Astrocyte of the hippocampus (primary cell): ENCODE results near the gene SLC6A18.

Experiments
- DNase-seq: peaks from one replicate; pipeline ENCODE4 v3.0.0; 2011; ENCODE audit warnings: low read depth, low spot score

SLC6A18 gene, protein sequence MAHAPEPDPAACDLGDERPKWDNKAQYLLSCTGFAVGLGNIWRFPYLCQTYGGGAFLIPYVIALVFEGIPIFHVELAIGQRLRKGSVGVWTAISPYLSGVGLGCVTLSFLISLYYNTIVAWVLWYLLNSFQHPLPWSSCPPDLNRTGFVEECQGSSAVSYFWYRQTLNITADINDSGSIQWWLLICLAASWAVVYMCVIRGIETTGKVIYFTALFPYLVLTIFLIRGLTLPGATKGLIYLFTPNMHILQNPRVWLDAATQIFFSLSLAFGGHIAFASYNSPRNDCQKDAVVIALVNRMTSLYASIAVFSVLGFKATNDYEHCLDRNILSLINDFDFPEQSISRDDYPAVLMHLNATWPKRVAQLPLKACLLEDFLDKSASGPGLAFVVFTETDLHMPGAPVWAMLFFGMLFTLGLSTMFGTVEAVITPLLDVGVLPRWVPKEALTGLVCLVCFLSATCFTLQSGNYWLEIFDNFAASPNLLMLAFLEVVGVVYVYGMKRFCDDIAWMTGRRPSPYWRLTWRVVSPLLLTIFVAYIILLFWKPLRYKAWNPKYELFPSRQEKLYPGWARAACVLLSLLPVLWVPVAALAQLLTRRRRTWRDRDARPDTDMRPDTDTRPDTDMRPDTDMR

DNA sequence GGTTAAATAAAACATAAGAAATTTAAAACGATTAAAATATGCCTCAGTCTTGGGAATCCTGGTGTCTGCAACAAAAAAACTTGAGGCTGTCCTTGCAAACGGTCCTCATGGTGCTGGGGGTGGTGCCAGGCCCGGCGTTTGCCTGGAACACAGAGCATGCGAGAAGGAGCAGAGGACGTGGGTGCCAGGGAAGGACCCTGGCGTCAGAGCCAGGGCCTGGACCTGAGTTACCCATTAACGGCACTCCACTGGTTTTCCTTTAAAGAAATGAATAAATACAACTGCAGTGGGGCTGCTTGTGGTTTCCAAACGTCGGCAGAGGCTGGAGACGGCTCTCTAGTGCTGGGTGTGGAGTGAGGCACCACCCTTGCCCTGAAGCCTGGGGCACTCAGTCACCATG lies at the start of gene SLC6A18:
Gene SLC6A18 (plus strand): TSS at position 301 of the 400 bp plus-strand sequence. CDS start 97 bp downstream, at position 398.
- DNase-seq, result no peak

DNA sequence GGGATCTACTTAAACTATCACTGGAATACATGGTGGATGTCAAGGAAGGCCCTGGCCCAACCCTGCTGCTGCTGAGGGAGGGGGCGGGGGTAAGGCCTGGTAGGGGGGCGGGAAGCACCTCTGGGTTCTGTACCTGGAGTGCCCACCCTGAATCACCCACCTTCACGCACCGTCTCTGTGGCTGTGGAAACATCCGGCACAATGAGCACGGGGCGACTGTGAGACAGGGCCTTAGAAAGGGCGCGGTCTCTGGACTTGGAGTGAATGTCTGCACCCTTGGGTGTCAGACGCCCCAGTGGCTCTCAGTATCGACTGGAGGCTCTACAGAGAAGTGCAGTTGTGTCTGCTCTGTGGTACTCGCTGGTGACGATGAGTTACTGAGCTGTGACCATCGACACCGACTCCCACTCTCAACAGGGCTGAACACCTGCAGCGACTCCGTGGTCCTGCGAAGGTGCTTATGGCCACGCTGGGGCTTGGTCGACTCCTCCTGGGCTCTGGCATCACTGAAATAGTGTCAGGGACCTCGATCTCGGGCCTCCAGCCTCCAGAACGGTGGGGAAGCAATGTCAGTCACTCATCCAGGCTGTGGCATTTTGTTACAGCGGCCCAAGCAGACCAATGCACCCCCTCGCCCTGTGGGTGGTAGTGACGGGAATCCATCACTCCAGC lies 49.2 kb upstream of the SLC6A18 start:
- no peak for DNase-seq

GRCh38 chr5:1176473-1177391 lies 48.4 kb upstream of the SLC6A18 start:
- peak; percentile 23 for DNase-seq

GRCh38 chr5:1177826-1178528 lies 47.2 kb upstream of the SLC6A18 start:
- DNase-seq, result no peak

GRCh38 chr5:1178529-1179382 lies 46.4 kb upstream of the SLC6A18 start:
- DNase-seq, result no peak

DNA sequence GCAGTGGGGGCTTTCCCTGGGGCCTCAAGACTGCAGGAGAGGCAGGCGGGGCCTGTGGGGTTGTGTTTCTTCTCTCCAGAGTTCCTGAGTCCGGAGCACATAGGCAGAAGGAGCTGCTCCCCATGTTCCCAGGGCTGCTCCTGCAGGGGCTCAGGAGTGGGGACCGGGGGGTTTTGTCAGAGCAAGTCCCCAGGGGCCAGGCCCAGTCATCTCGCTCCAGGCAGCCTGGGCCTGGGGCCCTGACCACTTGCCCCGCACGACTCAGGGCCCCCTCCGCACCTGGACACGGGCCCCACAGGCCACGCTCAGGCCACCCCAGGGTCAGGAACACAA lies 45.8 kb upstream of the SLC6A18 start:
- no peak for DNase-seq

DNA sequence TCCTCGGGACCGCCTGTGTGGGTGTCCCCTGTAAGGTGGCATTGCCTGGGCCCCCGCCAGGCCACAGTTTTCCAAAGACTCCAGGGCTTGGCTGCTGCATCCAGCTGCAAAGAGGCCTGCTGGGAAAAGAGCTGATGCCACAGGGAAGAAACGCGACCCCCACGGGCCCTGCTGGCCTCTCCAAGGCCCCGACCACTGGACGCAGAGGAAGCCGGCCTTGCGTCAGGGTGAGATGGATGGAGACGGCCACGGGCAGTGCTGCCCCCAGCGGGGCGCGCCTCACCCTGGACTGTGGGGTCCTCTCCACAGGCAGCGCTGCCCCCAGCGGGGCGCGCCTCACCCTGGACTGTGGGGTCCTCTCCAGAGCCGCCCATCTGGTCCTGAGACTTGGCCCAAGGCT lies 45.1 kb upstream of the SLC6A18 start:
- DNase-seq, result no peak

DNA sequence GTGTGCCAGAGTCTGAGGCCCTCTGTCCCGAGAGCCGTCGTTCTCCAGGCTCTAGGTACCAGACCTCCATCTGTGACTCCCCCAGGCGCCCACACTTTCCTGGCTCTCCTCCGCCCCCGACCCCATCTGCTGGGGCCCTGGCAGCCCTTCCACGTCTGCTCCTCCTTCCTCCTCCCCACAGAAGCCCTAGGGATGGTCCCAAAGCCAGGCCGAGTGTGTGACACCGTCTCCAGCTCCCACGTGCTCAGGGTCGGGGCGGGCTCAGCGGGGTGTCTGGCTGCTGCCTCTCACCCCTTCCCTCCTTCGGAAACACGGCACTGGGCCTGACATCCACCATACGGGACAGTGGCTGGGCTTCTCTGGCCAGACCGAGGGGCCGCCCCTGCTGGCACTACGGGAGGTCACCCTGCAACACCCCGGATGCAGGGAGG lies 44.3 kb upstream of the SLC6A18 start:
- no peak for DNase-seq

GRCh38 chr5:1181451-1182359 lies 43.5 kb upstream of the SLC6A18 start:
- DNase-seq, result no peak

DNA sequence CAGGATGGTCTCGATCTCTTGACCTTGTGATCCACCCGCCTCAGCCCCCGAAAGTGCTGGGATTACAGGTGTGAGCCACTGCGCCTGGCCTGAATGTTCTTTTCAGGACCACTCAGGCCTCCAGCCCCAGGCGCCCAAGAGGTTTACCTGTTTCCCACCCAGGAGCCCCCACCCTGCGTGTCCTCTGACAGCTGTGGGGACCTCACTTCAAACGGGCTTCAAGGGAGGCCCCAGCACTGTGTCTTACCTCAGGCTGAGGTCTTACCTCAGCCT lies 42.9 kb upstream of the SLC6A18 start:
- DNase-seq, result no peak

- no peak for DNase-seq
Measured at GRCh38 chr5:1182633-1183423, 42.4 kb upstream of the SLC6A18 start.

DNA sequence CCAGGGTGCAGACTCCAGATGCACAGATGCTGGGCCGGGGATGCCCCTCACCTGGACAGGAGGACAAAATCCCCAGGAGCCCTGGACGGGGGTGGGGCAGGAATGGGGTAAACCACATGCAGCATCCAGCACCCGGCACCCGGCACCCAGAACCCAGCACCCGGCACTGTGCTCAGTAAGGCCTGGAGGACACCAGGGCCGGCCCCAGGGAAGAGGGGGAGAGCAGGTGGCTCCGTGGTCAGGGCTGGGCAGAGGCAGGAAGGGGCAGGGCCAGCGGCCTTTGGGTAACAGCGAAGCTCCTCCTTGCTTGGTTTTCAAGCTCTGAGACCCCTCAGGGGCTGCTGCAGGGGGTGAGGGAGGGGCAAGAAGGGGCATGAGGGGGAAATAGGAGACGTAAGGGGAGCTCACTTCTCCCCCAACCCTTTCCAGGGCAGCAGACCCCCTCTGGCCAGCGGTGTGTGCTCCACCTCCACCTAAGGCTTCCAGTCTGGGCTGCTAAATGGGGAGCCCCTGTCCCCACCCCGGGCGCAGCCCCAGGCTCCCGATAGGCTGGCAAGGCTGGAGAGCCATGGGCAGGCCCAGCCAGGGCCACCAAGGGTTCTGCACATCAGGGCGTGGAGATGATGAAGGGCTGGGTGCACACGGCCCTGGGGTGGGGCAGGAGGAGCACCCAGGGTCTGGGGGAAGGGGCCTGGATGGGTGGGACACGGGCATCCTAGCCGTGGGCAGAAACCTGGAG lies 41.6 kb upstream of the SLC6A18 start:
- no peak for DNase-seq

DNA sequence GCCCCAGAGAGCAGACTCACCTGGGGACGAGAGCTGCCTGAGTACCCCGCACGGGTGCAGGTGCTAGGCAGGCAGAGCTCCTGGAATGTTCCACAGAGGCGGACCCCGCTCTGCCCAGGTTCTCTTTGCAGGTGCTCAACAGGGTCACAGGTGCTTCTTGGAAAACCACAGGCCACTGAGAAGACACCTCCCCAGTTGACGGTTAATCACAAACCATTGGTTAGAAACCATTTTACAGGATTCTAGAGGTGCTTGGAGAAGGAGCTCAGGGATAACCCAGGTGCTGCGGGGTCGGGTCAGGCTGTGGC lies 41.1 kb upstream of the SLC6A18 start:
- DNase-seq, result no peak

DNA sequence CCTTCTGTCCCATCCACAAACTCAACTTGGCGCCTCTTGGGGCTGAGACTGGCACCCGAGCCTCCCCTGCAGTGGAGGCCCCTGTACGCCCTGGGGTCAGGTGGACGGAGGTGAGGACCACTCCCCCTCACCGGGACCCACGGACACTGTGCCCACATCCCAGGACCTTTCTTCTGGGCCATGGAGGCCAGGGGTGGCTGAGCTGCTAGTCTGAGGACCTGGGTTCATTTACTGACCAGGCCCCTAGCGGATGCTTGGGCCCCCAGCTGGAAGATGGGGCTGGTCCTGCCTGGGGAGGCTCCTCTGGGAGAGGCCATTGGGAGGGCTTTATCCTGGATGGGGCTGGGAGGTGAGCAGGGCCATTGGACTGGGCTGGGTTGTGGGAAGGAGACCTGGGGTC lies 40.7 kb upstream of the SLC6A18 start:
- DNase-seq, result no peak

DNA sequence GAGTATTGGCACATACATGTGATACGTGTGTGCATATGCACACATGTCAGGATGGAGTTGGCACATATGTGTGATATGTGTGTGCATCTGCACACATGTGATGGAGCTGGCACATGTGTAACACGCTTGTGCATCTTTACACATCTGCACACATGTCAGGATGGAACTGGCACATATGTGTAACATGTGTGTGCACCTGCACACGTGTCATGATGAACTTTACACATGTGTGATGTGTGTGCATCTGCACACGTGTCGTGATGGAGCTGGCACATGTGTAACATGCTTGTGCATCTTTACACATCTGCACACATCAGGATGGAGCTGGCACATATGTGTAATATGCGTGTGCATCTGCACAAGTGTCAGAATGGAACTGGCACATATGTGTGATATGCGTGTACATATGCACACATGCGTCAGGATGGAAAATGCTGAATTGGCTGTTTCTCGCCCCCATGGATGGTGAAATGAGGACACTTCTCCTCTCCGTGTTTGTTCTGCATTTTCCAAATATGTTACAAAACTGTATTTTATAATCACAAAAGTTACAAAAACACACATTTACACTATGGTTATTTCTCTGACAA lies 40.0 kb upstream of the SLC6A18 start:
- no peak for DNase-seq

- no peak for DNase-seq
Measured at GRCh38 chr5:1185629-1186350, 39.4 kb upstream of the SLC6A18 start.
